HepG2 (cell line): ENCODE data around the gene SALL4. TPM values are rescaled to one million over a fixed set of nuclear protein-coding genes. Genes with fewer than 3 reads are reported as not detected.

Experiments used
- ATAC-seq: fragments of 200-7000 bp; cut with Tn5 transposase; 3 replicates; pipeline ENCODE4 v1.9.1; 2020; ENCODE audit warnings: mild to moderate bottlenecking, moderate library complexity
- BruUV-seq: library from RNA; stranded (reverse); fragments of 400-500 nt; replicated peaks from 2 replicates; lab custom pipeline; 2021; lab: Mats Ljungman, UMichigan
- CTCF ChIA-PET: fragments of 300-600 bp; formaldehyde crosslinking; extraction: SDS; loops from one replicate; lab custom pipeline; 2021; ENCODE audit warnings: low total read pairs, inconsistent platforms, low intra/inter-chr PET ratio; lab: Yijun Ruan, JAX
- POLR2A ChIA-PET: fragments of 350-600 bp; sonication (Branson Sonifier 250); formaldehyde crosslinking; loops from one replicate; lab custom pipeline; 2020; ENCODE audit warnings: antibody characterized with exemption, inconsistent platforms; lab: Yijun Ruan, JAX
- DNase-seq: peaks from one replicate; pipeline ENCODE4 v3.0.0-alpha.2; 2015; ENCODE audit warnings: low spot score
- FAIRE-seq: peaks from 3 replicates; lab custom pipeline; 2011; peaks lifted over from hg19 to GRCh38; lab: Jason Lieb, UNC
- H2AFZ ChIP-seq: one replicate; pipeline ENCODE4 v1.6.1; 2011; ENCODE audit warnings: low read length, inconsistent platforms
- H3K27ac ChIP-seq: fragments of 300-600 bp; 3 replicates; pipeline ENCODE4 v1.8.0; 2011; ENCODE audit warnings: mixed run types, mild to moderate bottlenecking, mixed read lengths, low read length, inconsistent platforms; ENCODE audit not compliant: insufficient read depth; ENCODE audit errors: extremely low read length
- H3K27me3 ChIP-seq, 2 experiments: fragments of 200-600 bp in 1 of 2; 2 replicates in 1 of 2; 3 replicates in 1 of 2; pipeline versions ENCODE4 v1.6.0 to v1.8.0; 2011; ENCODE audit warnings: low read length in 2 of 2, mild to moderate bottlenecking in 2 of 2, moderate library complexity in 2 of 2, inconsistent platforms in 1 of 2; ENCODE audit not compliant: insufficient read depth in 2 of 2, control insufficient read depth in 1 of 2
- H3K36me3 ChIP-seq, 2 experiments: fragments of 200-600 bp in 1 of 2; replicated peaks in 1 of 2; 2 replicates in 1 of 2; 3 replicates in 1 of 2; pipeline versions ENCODE4 v1.5.1 to v1.8.0; 2011; ENCODE audit warnings: low read length in 2 of 2, inconsistent platforms in 1 of 2; ENCODE audit not compliant: insufficient read depth in 2 of 2, control insufficient read depth in 1 of 2
- H3K4me1 ChIP-seq: 2 replicates; pipeline ENCODE4 v1.5.1; 2012; ENCODE audit warnings: low read length, inconsistent platforms; ENCODE audit not compliant: insufficient read depth
- H3K4me2 ChIP-seq: 2 replicates; pipeline ENCODE4 v1.6.0; 2011; ENCODE audit warnings: low read depth, low read length, inconsistent platforms
- H3K4me3 ChIP-seq, 3 experiments: fragments of 200-600 bp in 1 of 3; sonication (generic), shearing (Covaris generic) in 1 of 3; replicated peaks in 1 of 3; 2 replicates each; pipeline ENCODE4 v1.5.1; 2011 to 2016; ENCODE audit warnings: low read length in 3 of 3, inconsistent platforms in 2 of 3, low read depth in 2 of 3, mild to moderate bottlenecking in 2 of 3, control low read depth in 1 of 3, mixed read lengths in 1 of 3; ENCODE audit not compliant: insufficient read depth in 1 of 3
- H3K79me2 ChIP-seq: one replicate; pipeline ENCODE4 v1.6.1; 2011; ENCODE audit warnings: low read length, inconsistent platforms; ENCODE audit not compliant: insufficient read depth
- H3K9ac ChIP-seq: 2 replicates; pipeline ENCODE4 v1.6.0; 2011; ENCODE audit warnings: mild to moderate bottlenecking, low read depth, low read length, inconsistent platforms; ENCODE audit not compliant: insufficient read depth
- H3K9me3 ChIP-seq: 2 replicates; pipeline ENCODE4 v1.5.1; 2012; ENCODE audit warnings: mild to moderate bottlenecking, low read length
- H4K20me1 ChIP-seq: 2 replicates; pipeline ENCODE4 v1.6.0; 2011; ENCODE audit warnings: inconsistent platforms, mild to moderate bottlenecking, low read length, moderate library complexity; ENCODE audit not compliant: insufficient read depth
- HNF4G ChIP-seq, 2 experiments: sonication (generic) in 1 of 2; formaldehyde crosslinking in 1 of 2; IDR thresholded peaks; 2 replicates each; pipeline versions ENCODE4 v1.4.0 to v1.6.1; 2011 to 2020; ENCODE audit warnings: borderline replicate concordance in 2 of 2, low read depth in 2 of 2, mild to moderate bottlenecking in 2 of 2, low read length in 1 of 2, missing genetic modification reagents in 1 of 2, moderate library complexity in 1 of 2
- ZBTB10 ChIP-seq: sonication (generic); formaldehyde crosslinking; IDR thresholded peaks from 2 replicates; pipeline ENCODE4 v1.4.0; 2020; ENCODE audit warnings: missing genetic modification reagents, borderline replicate concordance
- ZNF816 ChIP-seq: sonication (generic); formaldehyde crosslinking; IDR thresholded peaks from 2 replicates; pipeline ENCODE4 v1.8.0; 2022; ENCODE audit warnings: missing genetic modification reagents, mild to moderate bottlenecking, borderline replicate concordance
- WGBS: methylation state at CpG from one replicate; pipeline ENCODE4 v1.1.6; 2017; ENCODE audit warnings: low lambda C conversion rate; 5-methylcytosine and 5-hydroxymethylcytosine counted together
- in situ Hi-C: cut with HindIII; loops from 2 replicates; pipeline ENCODE4 v1.10.0; 2017; ENCODE audit warnings: low pct_unique_long_range_greater_than_20kb; ENCODE audit not compliant: extremely low pct_ligation_motif_present
- intact Hi-C: fragments of 100-400 bp; cut with micrococcal nuclease; formaldehyde crosslinking; loops from one replicate; pipeline ENCODE4 v1.10.0; 2022; ENCODE audit not compliant: unreplicated experiment
- polyA plus RNA-seq, 8 experiments: library from polyadenylated mRNA; depleted of rRNA in 3 of 8; stranded (reverse) in 7 of 8; unstranded in 1 of 8; fragments of >200 nt; fragmentation: Illumina TruSeq in 4 of 8; extraction: Trizol in 4 of 8; gene quantifications; 2 replicates each; pipeline versions ENCODE4 v1.2.1 to v1.2.3, GENCODE V29; 2011 to 2016; ENCODE audit warnings: low read depth in 4 of 8, missing spikeins in 1 of 8, mixed read lengths in 1 of 8; ENCODE audit not compliant: insufficient read depth in 1 of 8
- total RNA-seq, 5 experiments: library from RNA; depleted of rRNA; stranded (reverse); fragments of >200 nt; fragmentation: Illumina TruSeq; extraction: Trizol; gene quantifications; 2 replicates each; pipeline ENCODE4 v1.2.3, GENCODE V29; 2016; ENCODE audit warnings: low read depth in 1 of 5

SALL4 gene
- total and polyA plus RNA-seq, 2 of the 13 experiments (the other 11 are each of a cell fraction or from before 2014, with no cell fraction given) = 0.33 to 1.8 TPM

GRCh38 chr20:51801823-51802123 lies 548 bp downstream of the SALL4 start:
- H2AFZ ChIP-seq = no peak overlapping the region
- H3K36me3 ChIP-seq = no peaks in the 10 kb centered on the region
- DNase-seq (no peak), ATAC-seq (no peak), FAIRE-seq (no peak)
- H3K27me3 ChIP-seq = peaks cover 2 to 49% of the 10 kb centered on the region in 2 experiments; a peak in 3 of 5 replicates
- ChIA-PET POLR2A (interaction anchor here (0.7 kb wide), 1 partner anchor 230 kb away, joined by 4 read pairs; no protein-coding TSS in a partner anchor), CTCF (interaction anchor here (1.0 kb wide), 1 partner anchor 165 kb away, joined by 3 read pairs; no protein-coding TSS in a partner anchor)
- 53% methylated on average over 8 of the region's 8 CpGs for WGBS
- H3K9ac ChIP-seq = peak overlapping the region; percentile 65; the same call in 1 of the 2 replicates
- TF ChIP-seq ZBTB10 (CRISPR knock-in tag) (0 out of 2 replicates have a peak, but pooled peaks have one; percentile 6), ZNF816 (0 out of 2 replicates have a peak, but pooled peaks have one; percentile 12), HNF4G (IDR thresholded peaks at IDR 0.05; ENCODE audit: borderline replicate concordance, low read depth, low read length) (no peak), HNF4G (CRISPR knock-in tag; IDR thresholded peaks at IDR 0.05; ENCODE audit: borderline replicate concordance, low read depth) (no peak)
- H3K9me3 ChIP-seq = no peaks in the 10 kb centered on the region
- H3K4me1 ChIP-seq = peaks cover 51% of the 10 kb centered on the region
- H3K79me2 ChIP-seq = no peaks in the 10 kb centered on the region
- intact Hi-C loops = loop anchor here (2.0 kb wide), 1 partner anchor 165 kb away; no protein-coding TSS in a partner anchor
- peak overlapping the region; percentile 55 to 78 (median 60); a peak in 5 of 6 replicates for H3K4me3 ChIP-seq
- peak overlapping the region; percentile 99 for H3K4me2 ChIP-seq
- no peak overlapping the region for H3K27ac ChIP-seq
- no peaks in the 10 kb centered on the region for H4K20me1 ChIP-seq
- BruUV-seq = no TSS peak
- in situ Hi-C loops = loop anchor here (5.0 kb wide), 1 partner anchor 281 kb away; no protein-coding TSS in a partner anchor
